Endothelial cell (in vitro differentiated cells): ENCODE data around the gene CEP41. TPM values are rescaled to one million over a fixed set of nuclear protein-coding genes. Genes with fewer than 3 reads are reported as not detected.

ENCODE experiments used
- DNase-seq: peaks from one replicate; pipeline ENCODE4 v3.0.0; 2021; ENCODE audit warnings: low spot score
- H3K27ac Mint-ChIP-seq: one replicate; pipeline ENCODE4 v1.8.0; 2021; ENCODE audit warnings: mixed read lengths, inconsistent platforms; ENCODE audit not compliant: unreplicated experiment
- H3K27me3 Mint-ChIP-seq: one replicate; pipeline ENCODE4 v1.8.0; 2021; ENCODE audit warnings: mild to moderate bottlenecking, moderate library complexity, mixed read lengths, inconsistent platforms; ENCODE audit not compliant: unreplicated experiment
- H3K36me3 Mint-ChIP-seq: one replicate; pipeline ENCODE4 v1.8.0; 2021; ENCODE audit warnings: mild to moderate bottlenecking, low read depth, mixed read lengths, inconsistent platforms; ENCODE audit not compliant: unreplicated experiment
- H3K4me1 Mint-ChIP-seq: one replicate; pipeline ENCODE4 v1.8.0; 2021; ENCODE audit warnings: mild to moderate bottlenecking, mixed read lengths, inconsistent platforms; ENCODE audit not compliant: unreplicated experiment
- H3K4me3 Mint-ChIP-seq: one replicate; pipeline ENCODE4 v1.8.0; 2021; ENCODE audit warnings: mild to moderate bottlenecking, mixed read lengths, inconsistent platforms; ENCODE audit not compliant: unreplicated experiment
- H3K9me3 Mint-ChIP-seq: one replicate; pipeline ENCODE4 v1.8.0; 2021; ENCODE audit warnings: mixed read lengths, inconsistent platforms; ENCODE audit not compliant: unreplicated experiment
- CTCF ChIP-seq: fragments of 200-600 bp; sonication (generic); IDR thresholded peaks from one replicate; pipeline ENCODE4 v1.5.0; 2021; ENCODE audit warnings: antibody characterized with exemption; ENCODE audit not compliant: unreplicated experiment
- total RNA-seq: library from RNA; stranded (reverse); fragmentation: NEBNext Ultra II Directional; extraction: Animal tissue kit (Norgen Biotek cat#: 25700); gene quantifications from one replicate; pipeline ENCODE4 v1.2.1, GENCODE V29; 2021; ENCODE audit not compliant: unreplicated experiment

CEP41 gene
- total RNA-seq, 1 donor from 2014 or later: 14.3 TPM

- TF ChIP-seq CTCF: no peak
- no peak overlapping the region for H3K4me3 Mint-ChIP-seq
- no peaks in the 10 kb centered on the region for H3K27me3 Mint-ChIP-seq
- no peaks in the 10 kb centered on the region for H3K36me3 Mint-ChIP-seq
- no peaks in the 10 kb centered on the region for H3K9me3 Mint-ChIP-seq
- H3K27ac Mint-ChIP-seq: no peak overlapping the region
- no peaks in the 10 kb centered on the region for H3K4me1 Mint-ChIP-seq
- no peak for DNase-seq
Measured at GRCh38 chr7:130473289-130473688, 32.5 kb upstream of the CEP41 start.

GRCh38 chr7:130471974-130472373 is 31.2 kb upstream of the CEP41 start:
- DNase-seq: no peak
- no peak for TF ChIP-seq CTCF
- Mint-ChIP-seq H3K36me3 (no peaks in the 10 kb centered on the region), H3K27me3 (no peaks in the 10 kb centered on the region), H3K4me1 (no peaks in the 10 kb centered on the region), H3K27ac (no peak overlapping the region), H3K9me3 (no peaks in the 10 kb centered on the region), H3K4me3 (no peak overlapping the region)

- TF ChIP-seq CTCF: no peak
- no peak overlapping the region for H3K4me3 Mint-ChIP-seq
- H3K27me3 Mint-ChIP-seq: no peaks in the 10 kb centered on the region
- no peak for DNase-seq
- H3K4me1 Mint-ChIP-seq: no peaks in the 10 kb centered on the region
- no peaks in the 10 kb centered on the region for H3K9me3 Mint-ChIP-seq
- H3K36me3 Mint-ChIP-seq: no peaks in the 10 kb centered on the region
- no peak overlapping the region for H3K27ac Mint-ChIP-seq
Measured at GRCh38 chr7:130468612-130469011, 27.8 kb upstream of the CEP41 start.

GRCh38 chr7:130463553-130464434 is 23.0 kb upstream of the CEP41 start:
- Mint-ChIP-seq H3K27me3 (no peaks in the 10 kb centered on the region), H3K4me3 (no peak overlapping the region), H3K4me1 (no peaks in the 10 kb centered on the region), H3K36me3 (no peaks in the 10 kb centered on the region), H3K9me3 (no peaks in the 10 kb centered on the region), H3K27ac (no peak overlapping the region)
- no peak for TF ChIP-seq CTCF
- DNase-seq: no peak

GRCh38 chr7:130461272-130461671 is 20.5 kb upstream of the CEP41 start:
- Mint-ChIP-seq H3K4me1 (no peaks in the 10 kb centered on the region), H3K9me3 (no peaks in the 10 kb centered on the region), H3K27ac (no peak overlapping the region), H3K36me3 (peaks cover 4% of the 10 kb centered on the region), H3K4me3 (no peak overlapping the region), H3K27me3 (no peaks in the 10 kb centered on the region)
- DNase-seq: no peak
- TF ChIP-seq CTCF: no peak
